Brain microvascular endothelial cell (primary cell): ENCODE measurements around the gene ATP12A.

Source experiments
- DNase-seq: peaks from one replicate; pipeline ENCODE4 v3.0.0-alpha.2; 2020
- H3K27ac ChIP-seq: fragments of 250-450 bp; sonication (Bioruptor Pico); 2 replicates; pipeline ENCODE4 v1.5.1; 2020; ENCODE audit warnings: mild to moderate bottlenecking, moderate library complexity
- H3K27me3 ChIP-seq: fragments of 250-450 bp; sonication (Bioruptor Pico); replicated peaks from 2 replicates; pipeline ENCODE4 v1.5.1; 2020; ENCODE audit warnings: mild to moderate bottlenecking
- H3K36me3 ChIP-seq: fragments of 250-450 bp; sonication (Bioruptor Pico); replicated peaks from 2 replicates; pipeline ENCODE4 v1.5.1; 2020; ENCODE audit warnings: mild to moderate bottlenecking
- H3K4me3 ChIP-seq: 2 replicates; pipeline ENCODE4 v1.5.1; 2011; ENCODE audit warnings: low read depth, mild to moderate bottlenecking, control low read depth, low read length, moderate library complexity
- CTCF ChIP-seq: IDR thresholded peaks from 2 replicates; pipeline ENCODE4 v1.5.1; 2011; ENCODE audit warnings: low read depth, mild to moderate bottlenecking, moderate library complexity, low read length, control low read depth, inconsistent platforms; ENCODE audit errors: missing control alignments
- in situ Hi-C: cut with HindIII; loops from 2 replicates; pipeline ENCODE4 v1.10.0; 2017; ENCODE audit warnings: low sequenced_read_pairs, low pct_ligation_motif_present

The ATP12A gene

GRCh38 chr13:24740014-24740890 lies 60.0 kb downstream of the ATP12A start:
- in situ Hi-C loops = no loop called here
- TF ChIP-seq CTCF = no peak
- no peak overlapping the region for H3K27ac ChIP-seq
- no peak overlapping the region for H3K4me3 ChIP-seq
- DNase-seq = no peak
- H3K27me3 ChIP-seq = peaks cover 7% of the 10 kb centered on the region
- H3K36me3 ChIP-seq = no peaks in the 10 kb centered on the region

DNA sequence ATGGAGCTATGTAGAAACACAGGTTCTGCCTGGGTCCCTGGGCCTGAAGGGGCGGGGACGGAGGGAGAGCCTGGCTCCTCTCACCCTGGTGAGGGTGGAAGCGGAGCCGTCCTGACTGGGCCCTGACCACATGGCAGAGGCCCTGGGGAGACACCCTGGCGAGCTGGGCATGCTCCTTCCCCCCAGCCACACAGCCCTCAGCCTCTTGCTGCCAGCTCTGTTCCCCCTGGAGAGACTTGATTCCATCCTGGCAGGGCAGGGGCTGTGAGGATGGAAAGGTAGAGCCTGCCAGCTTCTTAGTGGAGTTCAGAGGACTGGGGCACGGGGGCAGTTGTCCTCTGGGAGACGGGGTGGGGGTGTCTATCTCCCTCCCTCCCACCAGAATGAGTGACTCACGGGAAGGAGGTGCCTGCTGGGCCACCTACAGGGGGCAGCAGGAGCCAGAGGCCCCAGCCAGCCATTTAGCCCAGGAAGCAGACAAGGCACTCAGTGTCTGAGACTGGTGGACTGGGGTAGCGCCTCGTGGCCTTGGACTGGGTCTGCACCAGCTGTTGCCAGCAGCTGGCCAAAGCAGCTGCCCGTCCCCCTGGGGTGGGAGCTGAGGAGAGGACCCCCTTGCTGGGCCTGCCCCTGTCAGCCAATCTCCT lies 60.9 kb downstream of the ATP12A start:
- Histone ChIP-seq H3K27ac (no peak overlapping the region), H3K4me3 (no peak overlapping the region), H3K27me3 (peaks cover 15% of the 10 kb centered on the region), H3K36me3 (no peaks in the 10 kb centered on the region)
- peak; percentile 47 for TF ChIP-seq CTCF
- DNase-seq = no peak
- in situ Hi-C loops = no loop called here

DNA sequence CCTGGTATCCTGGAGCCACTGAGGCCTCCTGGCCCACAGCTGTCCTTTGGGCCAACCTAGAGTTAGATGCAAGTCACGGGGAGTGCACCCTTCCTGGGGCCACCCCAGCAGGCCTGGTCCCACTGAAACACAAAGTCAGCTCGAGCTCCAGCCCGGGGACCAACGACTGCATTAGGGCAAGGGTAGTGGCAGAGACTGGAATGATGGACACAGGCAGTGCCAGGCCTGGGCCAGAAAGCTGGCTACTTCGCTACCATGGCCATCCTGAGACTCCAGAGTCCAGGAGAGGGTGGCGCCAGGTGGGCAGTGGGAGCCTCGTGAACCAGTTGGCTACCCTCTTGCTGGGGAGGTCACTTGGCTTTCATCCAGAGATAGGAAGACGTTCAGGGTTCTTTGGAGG lies 61.6 kb downstream of the ATP12A start:
- Histone ChIP-seq H3K4me3 (no peak overlapping the region), H3K27me3 (peaks cover 22% of the 10 kb centered on the region), H3K27ac (no peak overlapping the region), H3K36me3 (no peaks in the 10 kb centered on the region)
- DNase-seq = no peak
- in situ Hi-C loops = no loop called here
- no peak for TF ChIP-seq CTCF

GRCh38 chr13:24742294-24742693 lies 62.1 kb downstream of the ATP12A start:
- in situ Hi-C loops = no loop called here

GRCh38 chr13:24742977-24743376 lies 62.8 kb downstream of the ATP12A start:
- Histone ChIP-seq H3K36me3 (no peaks in the 10 kb centered on the region), H3K27ac (no peak overlapping the region), H3K27me3 (peaks cover 33% of the 10 kb centered on the region), H3K4me3 (no peak overlapping the region)
- in situ Hi-C loops = no loop called here
- no peak for TF ChIP-seq CTCF
- DNase-seq = no peak

More at GRCh38 chr13:24742294-24742693, 62.1 kb downstream of the ATP12A start:
- no peaks in the 10 kb centered on the region for H3K36me3 ChIP-seq
- no peak for DNase-seq
- no peak for TF ChIP-seq CTCF
- H3K4me3 ChIP-seq = no peak overlapping the region
- no peak overlapping the region for H3K27ac ChIP-seq
- peaks cover 27% of the 10 kb centered on the region for H3K27me3 ChIP-seq
